Measurements from ENCODE around the gene SLC6A12. TPM values are rescaled to one million over a fixed set of nuclear protein-coding genes. Genes with fewer than 3 reads are reported as not detected.

The SLC6A12 gene
- total and polyA plus RNA-seq, 9 of the 15 experiments (the other 6 are each of a cell fraction or from before 2014, with no cell fraction given) = not detected

DNA sequence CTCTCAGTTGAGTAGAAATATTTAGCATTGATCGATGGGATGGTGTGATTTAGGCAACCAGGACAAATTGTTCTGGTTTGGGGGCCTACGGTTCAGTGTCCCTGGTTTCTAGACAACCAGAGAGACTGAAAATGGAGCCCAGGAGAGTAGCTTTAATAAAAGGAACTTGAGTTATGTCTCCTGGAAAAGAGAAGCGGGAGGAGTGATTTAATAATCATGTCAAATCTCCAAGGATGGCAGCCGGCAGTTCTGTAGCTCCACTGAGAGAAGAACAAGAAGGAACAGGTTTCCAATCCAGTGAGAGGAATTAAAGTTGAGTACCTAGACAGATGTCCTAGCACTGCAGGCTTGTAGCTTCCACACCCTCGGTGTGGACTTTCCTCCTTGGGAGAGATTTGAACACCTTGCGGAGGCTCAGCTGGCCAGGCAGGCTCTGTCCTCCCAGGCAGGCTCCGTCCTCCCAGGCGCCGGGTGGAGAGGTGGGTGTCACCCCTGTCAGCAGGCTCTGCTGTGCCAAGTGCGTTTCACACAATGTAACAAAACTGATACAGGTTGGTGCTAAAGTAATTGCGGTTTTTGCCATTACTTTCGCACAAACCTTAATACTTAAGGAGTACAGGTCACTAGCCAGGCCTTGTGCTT, 45.9 kb downstream of the SLC6A12 start (continued):
- no peak for TF ChIP-seq ZNF347 (CRISPR knock-in tag; IDR thresholded peaks at IDR 0.05; ENCODE audit: low read depth)
- TF ChIP-seq ZNF444 (CRISPR knock-in tag; IDR thresholded peaks at IDR 0.05) = no peak
- no peak for TF ChIP-seq FOXA3 (CRISPR knock-in tag; conservative IDR thresholded peaks at IDR 0.05 in 1 of 2, IDR thresholded peaks at IDR 0.05 in 1 of 2)
- no peak for TF ChIP-seq ARHGAP35 (IDR thresholded peaks at IDR 0.05; ENCODE audit: partially characterized antibody)
- TF ChIP-seq ARNT (IDR thresholded peaks at IDR 0.05) = no peak
- no peak for TF ChIP-seq ESRRB (CRISPR knock-in tag; IDR thresholded peaks at IDR 0.05; ENCODE audit: borderline replicate concordance)

DNA sequence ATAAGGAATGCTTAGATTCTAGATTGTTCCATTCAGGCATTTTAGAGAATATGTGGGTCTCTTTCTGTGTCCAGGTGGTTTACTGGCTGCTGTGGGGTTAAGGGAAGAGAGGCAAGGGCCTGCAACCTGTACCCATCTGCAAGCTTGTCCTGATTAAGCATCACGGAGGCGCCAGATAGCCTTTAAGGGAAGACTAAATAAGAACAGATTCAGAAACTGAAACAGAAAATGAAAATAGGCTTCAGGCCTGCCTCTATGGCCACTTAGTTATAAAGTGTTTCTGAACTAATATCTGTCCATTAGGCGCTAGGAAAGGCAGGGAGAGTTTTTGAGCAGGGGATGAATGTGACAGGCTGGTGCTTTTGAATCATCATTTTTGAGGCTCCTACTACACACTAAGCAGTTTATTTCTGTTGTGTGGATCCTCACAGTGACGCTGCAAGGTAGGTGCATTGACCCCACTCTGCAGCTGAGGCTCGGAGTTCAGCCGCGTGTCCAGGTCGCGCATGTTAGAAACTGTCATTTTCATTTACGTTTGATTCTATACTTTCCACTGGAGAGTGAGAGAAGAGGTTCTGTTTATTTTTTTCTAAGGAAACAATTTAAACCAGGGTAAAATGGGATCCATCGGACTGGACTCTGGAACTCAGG, 47.4 kb downstream of the SLC6A12 start:
- Histone ChIP-seq H3K9ac (ENCODE audit: insufficient read depth in 1 of 2, low read depth in 2 of 2, low read length in 2 of 2) (no peak overlapping the region), H3K79me2 (ENCODE audit: control insufficient read depth, insufficient read depth, low read length) (no peaks in the 10 kb centered on the region), H3K27ac (ENCODE audit: extremely low read depth, low read depth, low read length) (no peak overlapping the region), H3K27me3 (ENCODE audit: control insufficient read depth in 2 of 2, insufficient read depth in 2 of 2, low read length in 2 of 2) (peaks cover 3 to 42% of the 10 kb centered on the region in 2 experiments; a peak in 3 of 5 replicates), H3K9me1 (ENCODE audit: control insufficient read depth, insufficient read depth, low read length) (no peaks in the 10 kb centered on the region), H2AFZ (ENCODE audit: low read depth, low read length) (no peak overlapping the region), H4K20me1 (replicated peaks; ENCODE audit: control insufficient read depth, insufficient read depth, low read length) (0 out of 2 replicates have a peak, but pooled peaks cover 6% of the 10 kb centered on the region), H3K9me3 (replicated peaks; ENCODE audit: control insufficient read depth, insufficient read depth, low read depth, low read length) (no peaks in the 10 kb centered on the region), H3K4me2 (ENCODE audit: insufficient read depth, low read length) (no peak overlapping the region), H3K36me3 (ENCODE audit: control insufficient read depth, insufficient read depth, low read length) (no peaks in the 10 kb centered on the region), H3K4me1 (replicated peaks in 1 of 2; ENCODE audit: control insufficient read depth in 2 of 2, insufficient read depth in 2 of 2, low read length in 2 of 2) (peaks cover 0 to 16% of the 10 kb centered on the region in 2 experiments; a peak in 3 of 5 replicates), H3K4me3 (no peak overlapping the region)
- no peak for FAIRE-seq
- no peak for ATAC-seq
- 34% methylated on average over 11 of the region's 11 CpGs for WGBS (ENCODE audit: insufficient coverage, low coverage, missing lambda C conversion rate)
- in situ Hi-C loops (cut with MboI) (no loop called here), intact Hi-C loops (cut with micrococcal nuclease) (no loop called here)
- ChIA-PET POLR2A (no interaction called here), CTCF (ENCODE audit: low intra/inter-chr PET ratio) (no interaction called here)
- no TSS peak for BruUV-seq (replicated peaks)
- DNase-seq (ENCODE audit: extremely low read depth in 1 of 4, low spot score in 3 of 4) = no peak
- no peak for TF ChIP-seq MCM2 (IDR thresholded peaks at IDR 0.05; ENCODE audit: low read depth)
- no peak for TF ChIP-seq GTF2F1 (IDR thresholded peaks at IDR 0.05; ENCODE audit: low read depth, low read length)
- TF ChIP-seq FOXK2 (conservative IDR thresholded peaks at IDR 0.05 in 1 of 2, IDR thresholded peaks at IDR 0.05 in 1 of 2; ENCODE audit: low read depth in 2 of 2) = no peak
- no peak for TF ChIP-seq NFYB (IDR thresholded peaks at IDR 0.05; ENCODE audit: extremely low read depth, insufficient read length)
- TF ChIP-seq, protein P1, sequence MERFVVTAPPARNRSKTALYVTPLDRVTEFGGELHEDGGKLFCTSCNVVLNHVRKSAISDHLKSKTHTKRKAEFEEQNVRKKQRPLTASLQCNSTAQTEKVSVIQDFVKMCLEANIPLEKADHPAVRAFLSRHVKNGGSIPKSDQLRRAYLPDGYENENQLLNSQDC (CRISPR knock-in tag; IDR thresholded peaks at IDR 0.05) = no peak
- TF ChIP-seq ZNF436 (CRISPR knock-in tag; IDR thresholded peaks at IDR 0.05) = no peak
- TF ChIP-seq, protein P2, sequence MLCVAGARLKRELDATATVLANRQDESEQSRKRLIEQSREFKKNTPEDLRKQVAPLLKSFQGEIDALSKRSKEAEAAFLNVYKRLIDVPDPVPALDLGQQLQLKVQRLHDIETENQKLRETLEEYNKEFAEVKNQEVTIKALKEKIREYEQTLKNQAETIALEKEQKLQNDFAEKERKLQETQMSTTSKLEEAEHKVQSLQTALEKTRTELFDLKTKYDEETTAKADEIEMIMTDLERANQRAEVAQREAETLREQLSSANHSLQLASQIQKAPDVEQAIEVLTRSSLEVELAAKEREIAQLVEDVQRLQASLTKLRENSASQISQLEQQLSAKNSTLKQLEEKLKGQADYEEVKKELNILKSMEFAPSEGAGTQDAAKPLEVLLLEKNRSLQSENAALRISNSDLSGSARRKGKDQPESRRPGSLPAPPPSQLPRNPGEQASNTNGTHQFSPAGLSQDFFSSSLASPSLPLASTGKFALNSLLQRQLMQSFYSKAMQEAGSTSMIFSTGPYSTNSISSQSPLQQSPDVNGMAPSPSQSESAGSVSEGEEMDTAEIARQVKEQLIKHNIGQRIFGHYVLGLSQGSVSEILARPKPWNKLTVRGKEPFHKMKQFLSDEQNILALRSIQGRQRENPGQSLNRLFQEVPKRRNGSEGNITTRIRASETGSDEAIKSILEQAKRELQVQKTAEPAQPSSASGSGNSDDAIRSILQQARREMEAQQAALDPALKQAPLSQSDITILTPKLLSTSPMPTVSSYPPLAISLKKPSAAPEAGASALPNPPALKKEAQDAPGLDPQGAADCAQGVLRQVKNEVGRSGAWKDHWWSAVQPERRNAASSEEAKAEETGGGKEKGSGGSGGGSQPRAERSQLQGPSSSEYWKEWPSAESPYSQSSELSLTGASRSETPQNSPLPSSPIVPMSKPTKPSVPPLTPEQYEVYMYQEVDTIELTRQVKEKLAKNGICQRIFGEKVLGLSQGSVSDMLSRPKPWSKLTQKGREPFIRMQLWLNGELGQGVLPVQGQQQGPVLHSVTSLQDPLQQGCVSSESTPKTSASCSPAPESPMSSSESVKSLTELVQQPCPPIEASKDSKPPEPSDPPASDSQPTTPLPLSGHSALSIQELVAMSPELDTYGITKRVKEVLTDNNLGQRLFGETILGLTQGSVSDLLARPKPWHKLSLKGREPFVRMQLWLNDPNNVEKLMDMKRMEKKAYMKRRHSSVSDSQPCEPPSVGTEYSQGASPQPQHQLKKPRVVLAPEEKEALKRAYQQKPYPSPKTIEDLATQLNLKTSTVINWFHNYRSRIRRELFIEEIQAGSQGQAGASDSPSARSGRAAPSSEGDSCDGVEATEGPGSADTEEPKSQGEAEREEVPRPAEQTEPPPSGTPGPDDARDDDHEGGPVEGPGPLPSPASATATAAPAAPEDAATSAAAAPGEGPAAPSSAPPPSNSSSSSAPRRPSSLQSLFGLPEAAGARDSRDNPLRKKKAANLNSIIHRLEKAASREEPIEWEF (CRISPR knock-in tag; IDR thresholded peaks at IDR 0.05) = no peak
- TF ChIP-seq ETV5 (CRISPR knock-in tag; IDR thresholded peaks at IDR 0.05; ENCODE audit: low read depth) = no peak
- no peak for TF ChIP-seq CEBPG (CRISPR knock-in tag; IDR thresholded peaks at IDR 0.05)
- TF ChIP-seq CEBPG (tag; conservative IDR thresholded peaks at IDR 0.05 in 1 of 2, IDR thresholded peaks at IDR 0.05 in 1 of 2) = no peak
